SU-DHL-6 (cell line): ENCODE results near the gene NCOA5.

Experiments
- H2AFZ ChIP-seq: fragments of 200-600 bp; sonication (generic); 2 replicates; pipeline ENCODE4 v1.6.1; 2014; ENCODE audit warnings: low read depth, mild to moderate bottlenecking, moderate library complexity, mixed read lengths, antibody characterized with exemption, low read length; ENCODE audit not compliant: severe bottlenecking
- H3F3A ChIP-seq: fragments of 200-600 bp; shearing (Covaris generic); 2 replicates; pipeline ENCODE4 v1.6.0; 2016; ENCODE audit warnings: antibody characterized with exemption, mild to moderate bottlenecking; ENCODE audit not compliant: insufficient read depth
- H3K27ac ChIP-seq: fragments of 200-600 bp; sonication (generic); 2 replicates; pipeline ENCODE4 v1.5.1; 2016; ENCODE audit warnings: low read depth, mild to moderate bottlenecking, low read length, moderate library complexity, mixed read lengths
- H3K27me3 ChIP-seq: fragments of 200-600 bp; sonication (generic), shearing (Covaris generic); 2 replicates; pipeline ENCODE4 v1.6.0; 2014; ENCODE audit warnings: mild to moderate bottlenecking, low read length
- H3K36me3 ChIP-seq: fragments of 200-600 bp; sonication (generic); 2 replicates; pipeline ENCODE4 v1.6.1; 2014; ENCODE audit warnings: mild to moderate bottlenecking, low read length, mixed read lengths
- H3K4me2 ChIP-seq: fragments of 300-600, 200-600 bp; shearing (Covaris generic), sonication (generic); 2 replicates; pipeline ENCODE4 v1.6.0; 2014; ENCODE audit warnings: low read length, low read depth, mild to moderate bottlenecking; ENCODE audit not compliant: poor library complexity, severe bottlenecking
- H3K4me3 ChIP-seq: fragments of 200-600 bp; sonication (generic); 2 replicates; pipeline ENCODE4 v1.5.1; 2014; ENCODE audit warnings: antibody characterized with exemption, low read length, mild to moderate bottlenecking, mixed read lengths; ENCODE audit not compliant: insufficient read depth, poor library complexity, severe bottlenecking
- H3K79me2 ChIP-seq: fragments of 200-600 bp; sonication (generic); 2 replicates; pipeline ENCODE4 v1.6.1; 2014; ENCODE audit warnings: mild to moderate bottlenecking, low read length, moderate library complexity; ENCODE audit not compliant: insufficient read depth
- H3K9ac ChIP-seq: fragments of 200-600 bp; sonication (generic); 2 replicates; pipeline ENCODE4 v1.7.0; 2014; ENCODE audit warnings: mild to moderate bottlenecking, low read length
- H3K9me2 ChIP-seq: fragments of 200-600 bp; sonication (generic); replicated peaks from 2 replicates; pipeline ENCODE4 v1.6.1; 2014; ENCODE audit warnings: low read length; ENCODE audit not compliant: insufficient read depth
- H3K9me3 ChIP-seq: fragments of 200-600 bp; sonication (generic); 2 replicates; pipeline ENCODE4 v1.6.1; 2014; ENCODE audit warnings: low read length, mixed read lengths; ENCODE audit not compliant: insufficient read depth
- H4K20me1 ChIP-seq: fragments of 200-600 bp; sonication (generic); 2 replicates; pipeline ENCODE4 v1.6.1; 2014; ENCODE audit warnings: low read depth, mild to moderate bottlenecking, antibody characterized with exemption, low read length, moderate library complexity, mixed read lengths
- CTCF ChIP-seq: fragments of 200-600 bp; sonication (generic); IDR thresholded peaks from one replicate; pipeline ENCODE4 v1.5.1; 2017; ENCODE audit warnings: antibody characterized with exemption, mild to moderate bottlenecking, low read length, moderate library complexity; ENCODE audit not compliant: insufficient read depth, poor library complexity, severe bottlenecking
- EZH2phosphoT487 ChIP-seq: fragments of 200-600 bp; sonication (generic), shearing (Covaris generic); conservative IDR thresholded peaks from 2 replicates; pipeline ENCODE4 v1.6.1; 2018; ENCODE audit warnings: mild to moderate bottlenecking, antibody characterized with exemption, low read length, moderate library complexity, mixed read lengths

NCOA5 gene

DNA sequence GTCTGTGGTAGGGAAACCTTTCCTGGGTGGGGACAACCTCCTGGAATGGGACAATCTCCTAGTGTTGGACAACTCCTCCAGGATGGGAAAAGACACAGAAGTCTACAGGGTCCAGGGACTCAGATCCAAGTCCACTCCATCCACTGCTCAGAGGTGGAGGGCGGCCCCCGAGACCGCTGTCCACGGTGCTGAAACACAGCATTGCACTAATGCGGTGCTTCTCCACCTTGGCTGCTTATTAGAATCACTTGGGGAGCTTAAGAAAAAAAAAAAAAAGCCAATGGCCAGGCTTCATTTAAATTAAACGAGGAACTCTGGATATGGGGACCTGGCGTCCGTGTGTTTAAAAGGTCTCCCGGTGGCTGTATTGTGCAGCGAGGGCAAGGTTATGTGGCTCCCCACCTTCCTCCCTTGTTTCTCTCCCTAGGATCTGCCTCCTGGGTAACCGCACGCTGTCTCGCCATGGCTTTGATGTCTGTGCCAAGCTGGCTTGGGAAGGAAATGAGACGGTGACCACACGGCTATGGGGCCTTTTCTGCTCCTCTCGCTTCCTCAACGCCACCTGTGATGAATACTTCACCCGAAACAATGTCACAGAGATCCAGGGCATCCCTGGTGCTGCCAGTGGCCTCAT, 48.7 kb downstream of the NCOA5 start:
- H3K27ac ChIP-seq: no peak overlapping the region
- H3K9ac ChIP-seq: no peak overlapping the region
- no peaks in the 10 kb centered on the region for H3K9me3 ChIP-seq
- no peaks in the 10 kb centered on the region; the same call in 1 of the 2 replicates for H3K27me3 ChIP-seq
- H3K4me3 ChIP-seq: no peak overlapping the region
- TF ChIP-seq EZH2phosphoT487 (no peak), CTCF (no peak)
- no peak overlapping the region for H3K4me2 ChIP-seq
- no peaks in the 10 kb centered on the region for H3K79me2 ChIP-seq
- H4K20me1 ChIP-seq: no peaks in the 10 kb centered on the region
- no peaks in the 10 kb centered on the region for H3K9me2 ChIP-seq
- H3F3A ChIP-seq: no peaks in the 10 kb centered on the region
- no peak overlapping the region for H2AFZ ChIP-seq
- no peaks in the 10 kb centered on the region for H3K36me3 ChIP-seq

DNA sequence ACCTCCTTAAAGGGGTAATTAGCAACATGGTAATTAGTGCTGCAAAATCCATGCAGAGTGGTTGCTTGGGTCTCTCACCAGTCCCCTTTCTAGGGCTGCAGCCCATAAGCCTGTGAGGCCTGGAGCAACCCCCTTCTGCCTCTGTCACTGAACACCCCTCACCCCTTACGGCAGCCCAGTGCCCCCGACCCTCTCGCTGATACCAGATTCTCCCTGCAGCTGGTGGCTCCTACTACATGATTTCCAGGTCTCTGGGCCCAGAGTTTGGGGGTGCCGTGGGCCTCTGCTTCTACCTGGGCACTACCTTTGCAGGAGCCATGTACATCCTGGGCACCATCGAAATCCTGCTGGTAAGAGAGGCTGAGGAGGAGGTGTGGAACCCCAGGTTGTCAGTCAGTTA, 52.7 kb downstream of the NCOA5 start:
- no peak overlapping the region for H3K9ac ChIP-seq
- no peaks in the 10 kb centered on the region for H3K79me2 ChIP-seq
- H4K20me1 ChIP-seq: no peaks in the 10 kb centered on the region
- TF ChIP-seq EZH2phosphoT487 (no peak), CTCF (no peak)
- H3K9me2 ChIP-seq: no peaks in the 10 kb centered on the region
- no peaks in the 10 kb centered on the region for H3K36me3 ChIP-seq
- H2AFZ ChIP-seq: no peak overlapping the region
- no peaks in the 10 kb centered on the region for H3K9me3 ChIP-seq
- H3F3A ChIP-seq: no peaks in the 10 kb centered on the region
- no peak overlapping the region for H3K27ac ChIP-seq
- H3K4me2 ChIP-seq: no peak overlapping the region
- no peak overlapping the region for H3K4me3 ChIP-seq
- no peaks in the 10 kb centered on the region for H3K27me3 ChIP-seq

DNA sequence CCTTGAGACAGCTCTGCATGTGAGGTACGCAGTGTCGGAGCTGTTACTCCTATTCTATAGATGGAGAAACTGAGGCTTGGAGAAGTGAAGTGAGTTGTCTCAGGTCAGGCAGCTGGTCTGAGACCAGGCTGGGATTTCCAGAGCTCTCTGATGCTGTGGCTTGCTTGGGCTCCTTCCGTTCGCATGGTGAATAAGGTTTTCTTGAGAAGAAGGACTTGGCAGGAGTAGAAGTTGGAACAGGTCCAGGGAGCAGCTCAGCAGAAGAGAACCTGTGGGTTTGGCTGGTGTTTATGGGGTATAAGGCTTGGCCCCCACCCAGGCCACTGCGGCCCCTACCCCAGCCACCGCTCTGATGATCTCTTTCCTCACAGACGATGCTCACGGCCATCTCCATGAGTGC, 53.4 kb downstream of the NCOA5 start:
- Histone ChIP-seq H2AFZ (no peak overlapping the region), H3K9me2 (no peaks in the 10 kb centered on the region), H3F3A (no peaks in the 10 kb centered on the region), H3K79me2 (no peaks in the 10 kb centered on the region), H3K9ac (no peak overlapping the region), H3K27me3 (no peaks in the 10 kb centered on the region), H3K27ac (no peak overlapping the region), H3K4me3 (no peak overlapping the region), H3K9me3 (no peaks in the 10 kb centered on the region), H3K4me2 (no peak overlapping the region), H4K20me1 (no peaks in the 10 kb centered on the region), H3K36me3 (no peaks in the 10 kb centered on the region)
- TF ChIP-seq EZH2phosphoT487: no peak
- TF ChIP-seq CTCF: no peak
